HG02623 (cell line): ENCODE results near the gene BIRC7.

Experiments
- ATAC-seq: cut with Tn5 transposase; IDR thresholded peaks from one replicate; pipeline ENCODE4 v1.9.1; 2021; ENCODE audit warnings: moderate library complexity; ENCODE audit not compliant: unreplicated experiment

The BIRC7 gene

DNA sequence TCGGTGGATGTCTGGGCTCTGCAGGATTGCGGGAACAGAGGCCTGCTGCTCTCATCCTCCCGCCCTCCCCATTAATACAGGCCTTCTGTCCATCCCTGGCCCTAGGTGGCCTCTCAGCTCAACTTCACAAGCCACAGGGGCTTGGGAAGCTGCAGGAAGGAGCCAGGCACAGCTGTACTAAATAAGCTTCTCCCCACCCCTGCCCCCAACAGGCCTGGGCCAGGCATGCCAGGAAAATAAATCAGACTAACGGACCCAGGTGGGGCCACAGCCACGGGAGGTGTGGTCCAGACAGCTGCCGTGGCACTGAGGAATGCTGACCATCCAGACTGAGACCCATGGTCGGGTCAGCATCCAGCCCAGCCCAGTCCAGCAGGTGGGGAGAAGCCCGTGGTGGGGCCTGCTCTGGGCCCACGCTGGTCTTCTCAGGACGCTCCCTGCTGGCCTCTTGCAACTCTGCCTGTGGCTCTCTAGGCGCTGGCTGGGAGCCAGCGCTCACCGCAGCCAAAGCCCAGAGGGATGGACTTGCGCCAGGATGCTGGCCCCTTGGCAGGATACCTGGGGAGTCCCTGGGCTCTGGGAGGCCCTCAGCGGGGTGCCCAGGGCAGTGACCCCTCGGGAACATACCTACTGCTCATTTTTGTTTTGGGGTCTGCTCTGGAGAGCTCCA, 11.2 kb upstream of the BIRC7 start:
- ATAC-seq = no peak

DNA sequence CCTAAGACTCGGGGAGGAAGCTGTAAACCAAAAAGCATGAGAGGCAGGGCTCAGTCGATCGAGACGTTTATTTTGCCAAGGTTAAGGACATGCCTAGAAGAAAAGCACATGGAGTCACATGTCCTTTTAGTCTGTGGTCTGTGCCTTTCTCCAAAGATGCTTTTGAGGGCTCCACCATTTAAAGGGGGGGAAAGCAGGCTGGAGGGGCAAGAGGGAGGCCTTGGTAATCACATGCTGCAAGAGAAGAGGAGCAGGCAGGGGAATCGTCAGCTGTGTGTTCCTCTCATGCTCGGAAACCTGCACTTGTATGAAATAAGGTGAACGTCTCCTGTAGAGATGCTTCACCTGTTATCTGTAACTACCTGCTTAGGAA, 10.6 kb upstream of the BIRC7 start:
- no peak for ATAC-seq

- ATAC-seq = no peak
Measured at GRCh38 chr20:63226042-63226943, 9.4 kb upstream of the BIRC7 start.

DNA sequence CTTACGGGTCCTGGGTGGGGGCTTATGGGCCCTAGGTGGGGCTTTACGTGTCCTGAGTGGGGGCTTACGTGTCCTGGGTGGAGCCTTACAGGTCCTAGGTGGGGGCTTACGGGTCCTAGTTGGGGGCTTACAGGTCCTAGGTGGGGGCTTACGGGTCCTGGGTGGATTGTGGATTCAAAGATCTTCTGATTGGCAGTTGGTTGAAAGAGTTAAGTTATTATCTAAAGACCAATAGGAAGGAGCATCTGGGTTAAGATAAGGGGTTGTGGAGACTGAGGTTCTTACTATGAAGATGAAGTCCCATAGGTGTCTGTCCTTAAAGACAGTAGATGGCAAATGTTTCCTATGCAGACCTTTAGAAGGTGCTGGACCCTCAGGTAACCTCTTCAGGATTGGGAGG, 8.4 kb upstream of the BIRC7 start:
- ATAC-seq = no peak

DNA sequence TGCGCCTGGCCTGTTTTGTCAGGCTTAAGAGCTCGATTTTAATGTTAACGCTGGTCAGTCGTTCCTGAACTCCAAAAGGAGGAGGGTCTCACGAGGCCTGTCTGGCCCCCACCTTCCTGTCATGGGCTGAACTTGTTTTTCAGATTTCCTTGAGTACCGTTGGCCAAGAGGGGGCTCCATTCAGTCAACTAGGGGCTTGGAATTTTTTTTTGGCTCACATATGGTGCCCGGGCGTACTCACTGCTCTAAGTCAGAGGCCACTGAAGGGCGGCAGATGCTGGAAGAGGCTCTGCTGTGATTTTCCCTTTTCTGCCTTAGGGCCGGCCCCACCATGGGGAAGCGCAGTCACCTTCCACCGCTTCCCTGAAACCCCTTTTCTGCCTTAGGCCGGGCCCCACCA, 6.9 kb upstream of the BIRC7 start:
- ATAC-seq = no peak

GRCh38 chr20:63230800-63231268, 4.9 kb upstream of the BIRC7 start:
- no peak for ATAC-seq

DNA sequence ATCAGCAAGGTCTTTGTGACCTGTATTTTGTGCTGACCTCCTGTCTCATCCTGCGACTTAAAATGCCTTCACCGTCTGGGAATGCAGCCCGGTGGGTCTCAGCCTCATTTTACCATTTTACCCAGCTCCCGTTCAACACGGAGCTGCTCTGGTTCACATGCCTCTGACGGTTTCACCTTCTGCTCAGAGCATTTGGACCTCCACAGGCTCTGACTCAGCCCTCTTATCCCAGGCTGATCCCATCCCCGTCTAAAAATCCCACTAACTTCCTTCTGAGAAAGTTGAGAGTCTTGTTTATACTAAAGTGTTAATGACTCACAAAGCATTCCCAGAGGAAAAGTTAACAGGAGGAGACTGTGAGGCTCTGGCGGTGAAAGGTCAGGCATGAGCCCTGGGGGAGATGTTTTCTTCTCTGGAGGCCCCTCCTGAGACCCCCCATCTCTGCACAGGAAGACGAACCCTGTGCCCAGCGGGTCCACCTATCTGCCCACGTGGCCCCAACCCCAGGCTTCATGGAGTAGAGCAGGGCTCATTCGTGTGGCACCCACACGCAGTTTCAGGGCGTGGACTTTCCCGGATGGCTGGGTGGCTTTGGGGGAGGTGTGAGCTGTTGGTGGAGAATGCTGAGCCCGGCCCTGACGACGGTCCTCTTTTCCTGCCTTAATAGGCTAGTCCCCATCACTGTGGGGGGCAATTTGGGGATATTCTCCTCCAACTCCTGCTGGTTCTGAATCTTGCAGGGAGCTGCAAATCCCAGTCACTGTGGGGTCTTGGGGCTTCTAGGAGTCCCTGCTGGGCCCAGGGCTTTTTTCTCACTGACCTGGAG, 3.3 kb upstream of the BIRC7 start:
- ATAC-seq = no peak

DNA sequence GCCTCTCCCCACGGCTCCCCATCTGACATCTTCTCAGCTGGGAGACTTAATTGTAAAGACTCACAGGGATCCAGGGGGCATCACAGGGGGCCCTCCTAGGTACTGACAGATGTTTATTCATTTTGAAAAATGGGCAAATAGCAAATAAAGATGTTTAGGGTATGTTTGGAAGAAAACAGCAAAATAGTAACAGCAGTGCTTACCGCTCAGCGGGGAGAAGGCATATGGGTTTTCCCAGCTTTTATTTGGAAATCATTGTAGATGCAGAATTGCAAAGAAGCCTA, 2.7 kb upstream of the BIRC7 start:
- no peak for ATAC-seq

DNA sequence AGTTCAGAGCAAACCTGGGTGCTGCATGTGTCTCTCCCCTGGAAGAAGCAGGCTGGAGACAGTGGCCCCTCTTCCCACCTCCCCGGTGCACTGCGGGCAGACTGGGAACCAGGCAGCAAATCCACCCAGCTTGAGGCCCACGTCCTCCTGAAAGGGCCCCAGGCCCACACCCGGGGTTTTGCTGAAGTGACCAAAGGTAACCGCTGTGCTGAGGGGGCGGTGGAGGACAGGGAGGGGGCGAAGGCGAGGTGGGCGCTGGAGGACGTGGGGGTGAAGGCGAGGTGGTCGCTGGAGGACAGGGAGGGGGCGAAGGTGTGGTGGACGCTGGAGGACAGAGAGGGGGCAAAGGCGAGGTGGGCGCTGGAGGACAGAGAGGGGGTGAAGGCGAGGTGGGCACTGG, 1.8 kb upstream of the BIRC7 start:
- no peak for ATAC-seq

- ATAC-seq = no peak
Measured at GRCh38 chr20:63234693-63235398, 859 bp upstream of the BIRC7 start.

DNA sequence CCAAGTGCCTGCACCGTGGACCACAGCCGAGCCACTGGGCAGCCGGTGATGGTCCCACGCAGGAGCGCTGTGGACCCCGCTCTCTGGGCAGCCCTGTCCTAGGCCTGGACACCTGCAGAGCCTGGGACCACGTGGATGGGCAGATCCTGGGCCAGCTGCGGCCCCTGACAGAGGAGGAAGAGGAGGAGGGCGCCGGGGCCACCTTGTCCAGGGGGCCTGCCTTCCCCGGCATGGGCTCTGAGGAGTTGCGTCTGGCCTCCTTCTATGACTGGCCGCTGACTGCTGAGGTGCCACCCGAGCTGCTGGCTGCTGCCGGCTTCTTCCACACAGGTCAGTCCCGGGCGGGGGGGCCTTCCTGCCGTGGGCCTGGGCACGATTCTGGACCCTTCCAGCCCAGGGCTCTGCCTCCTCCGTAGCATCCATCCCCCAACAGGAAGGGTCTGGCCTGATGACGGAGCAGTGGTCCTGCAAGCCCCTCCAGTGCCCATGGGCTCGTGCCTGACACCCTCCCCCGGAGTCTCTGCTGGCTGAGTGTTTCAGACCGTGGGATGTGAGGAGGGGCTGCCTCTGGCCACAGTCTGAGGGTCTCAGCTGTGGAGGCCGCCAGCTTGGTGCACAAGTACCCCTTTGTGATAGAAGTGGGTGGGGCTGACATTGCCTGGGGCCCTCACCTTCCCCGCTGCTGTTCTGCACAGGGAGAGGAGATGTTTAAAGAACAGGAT, 572 bp downstream of the BIRC7 start:
- no peak for ATAC-seq

DNA sequence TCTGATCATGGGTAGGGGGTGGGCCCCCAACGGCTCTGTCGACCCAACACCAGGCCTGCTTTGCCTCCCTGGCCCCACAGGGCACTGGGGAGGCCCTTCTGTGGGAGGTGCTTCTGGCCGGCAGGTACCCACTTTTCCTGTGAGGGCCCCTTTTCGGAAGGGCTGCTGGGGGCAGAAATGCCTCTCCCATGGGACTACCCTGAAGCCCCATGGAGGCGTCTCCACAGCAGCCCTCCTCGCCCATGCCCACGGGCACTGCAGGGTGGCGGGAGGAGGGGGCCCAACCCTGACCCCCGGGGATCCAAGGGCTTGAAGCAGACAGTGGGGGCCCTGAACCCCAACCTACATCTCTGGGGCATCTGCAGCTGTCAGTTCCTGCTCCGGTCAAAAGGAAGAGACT, 2.3 kb downstream of the BIRC7 start:
- ATAC-seq = no peak

- ATAC-seq = no peak
Measured at GRCh38 chr20:63238514-63239125, 2.9 kb downstream of the BIRC7 start.

DNA sequence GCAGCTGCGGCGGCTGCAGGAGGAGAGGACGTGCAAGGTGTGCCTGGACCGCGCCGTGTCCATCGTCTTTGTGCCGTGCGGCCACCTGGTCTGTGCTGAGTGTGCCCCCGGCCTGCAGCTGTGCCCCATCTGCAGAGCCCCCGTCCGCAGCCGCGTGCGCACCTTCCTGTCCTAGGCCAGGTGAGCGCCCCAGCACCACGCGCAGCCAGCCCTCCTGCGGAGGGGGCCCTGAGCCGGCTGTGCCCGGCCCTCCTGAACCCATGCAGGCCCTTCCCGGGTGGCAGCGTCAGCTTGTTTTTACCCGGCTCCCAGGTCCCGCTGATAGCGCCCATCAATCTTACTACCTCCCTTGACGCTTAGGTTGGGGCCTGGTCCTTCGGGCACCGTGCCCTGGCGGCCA, 3.7 kb downstream of the BIRC7 start:
- ATAC-seq = no peak

- no peak for ATAC-seq
Measured at GRCh38 chr20:63240004-63240403, 4.3 kb downstream of the BIRC7 start.

- ATAC-seq = no peak
Measured at GRCh38 chr20:63241272-63241671, 5.6 kb downstream of the BIRC7 start.

- no peak for ATAC-seq
Measured at GRCh38 chr20:63242736-63243135, 7.0 kb downstream of the BIRC7 start.

- no peak for ATAC-seq
Measured at GRCh38 chr20:63243604-63244247, 8.0 kb downstream of the BIRC7 start.

GRCh38 chr20:63244468-63244867, 8.8 kb downstream of the BIRC7 start:
- no peak for ATAC-seq
